SK-N-SH (cell line): ENCODE data around the gene PLA2G4B. TPM values are rescaled to one million over a fixed set of nuclear protein-coding genes. Genes with fewer than 3 reads are reported as not detected.

Source experiments
- CTCF ChIA-PET: fragments of 300-600, 350-600 bp; formaldehyde crosslinking; extraction: SDS; loops from one replicate; lab custom pipeline; 2021; lab: Yijun Ruan, JAX
- POLR2A ChIA-PET: fragments of 350-600 bp; sonication (Branson Sonifier 250); formaldehyde crosslinking; extraction: SDS; loops from one replicate; lab custom pipeline; 2020; ENCODE audit warnings: antibody characterized with exemption, inconsistent platforms; lab: Yijun Ruan, JAX
- DNase-seq: peaks from one replicate; pipeline ENCODE4 v3.0.0; 2012
- H2AFZ ChIP-seq: fragments of 200-600 bp; sonication (generic); 2 replicates; pipeline ENCODE4 v1.8.1; 2016; ENCODE audit warnings: antibody characterized with exemption, mild to moderate bottlenecking, low read depth
- H3F3A ChIP-seq: fragments of 200-600 bp; sonication (generic); replicated peaks from 2 replicates; pipeline ENCODE3; 2016; ENCODE audit warnings: antibody characterized with exemption, mild to moderate bottlenecking; ENCODE audit not compliant: insufficient read depth
- H3K27ac ChIP-seq, 2 experiments: fragments of 200-500 bp in 1 of 2; fragments of 200-600 bp in 1 of 2; sonication (Bioruptor generic) in 1 of 2; sonication (generic), shearing (Covaris generic) in 1 of 2; 2 replicates each; pipeline versions ENCODE4 v1.5.1 to v1.6.1; 2014 to 2016; ENCODE audit warnings: low read depth in 2 of 2, inconsistent platforms in 1 of 2, low read length in 1 of 2, mild to moderate bottlenecking in 1 of 2, mixed read lengths in 1 of 2
- H3K27me3 ChIP-seq: fragments of 200-600 bp; sonication (generic), shearing (Covaris generic); 2 replicates; pipeline ENCODE4 v1.6.1; 2016; ENCODE audit warnings: mixed run types; ENCODE audit not compliant: insufficient read depth
- H3K36me3 ChIP-seq, 2 experiments: fragments of 200-500 bp in 1 of 2; fragments of 200-600 bp in 1 of 2; sonication (Bioruptor generic) in 1 of 2; sonication (generic) in 1 of 2; replicated peaks in 1 of 2; 2 replicates each; pipeline versions ENCODE3 to v1.5.1; 2014 to 2016; ENCODE audit warnings: low read length in 1 of 2, mild to moderate bottlenecking in 1 of 2; ENCODE audit not compliant: insufficient read depth in 2 of 2, control insufficient read depth in 1 of 2
- H3K4me1 ChIP-seq, 2 experiments: fragments of 200-500 bp in 1 of 2; fragments of 200-600 bp in 1 of 2; sonication (Bioruptor generic) in 1 of 2; sonication (generic), shearing (Covaris generic) in 1 of 2; 2 replicates each; pipeline versions ENCODE4 v1.5.1 to v1.6.1; 2014 to 2016; ENCODE audit warnings: low read depth in 1 of 2, low read length in 1 of 2, mixed run types in 1 of 2; ENCODE audit not compliant: insufficient read depth in 2 of 2, control insufficient read depth in 1 of 2
- H3K4me2 ChIP-seq: fragments of 200-600 bp; sonication (generic), shearing (Covaris generic); 2 replicates; pipeline ENCODE4 v1.6.1; 2017; ENCODE audit warnings: mixed run types
- H3K4me3 ChIP-seq, 2 experiments: fragments of 200-500 bp in 1 of 2; fragments of 200-600 bp in 1 of 2; sonication (Bioruptor generic) in 1 of 2; sonication (generic), shearing (Covaris generic) in 1 of 2; 2 replicates each; pipeline versions ENCODE4 v1.5.1 to v1.8.1; 2014 to 2016; ENCODE audit warnings: low read depth in 2 of 2, inconsistent platforms in 1 of 2, low read length in 1 of 2, mild to moderate bottlenecking in 1 of 2, mixed read lengths in 1 of 2, moderate library complexity in 1 of 2
- H3K79me2 ChIP-seq: fragments of 200-600 bp; sonication (generic); 2 replicates; pipeline ENCODE4 v1.8.1; 2017; ENCODE audit warnings: mild to moderate bottlenecking; ENCODE audit not compliant: insufficient read depth
- H3K9ac ChIP-seq: fragments of 200-600 bp; sonication (generic); 2 replicates; pipeline ENCODE4 v1.6.1; 2017; ENCODE audit warnings: mixed run types
- H3K9me2 ChIP-seq: fragments of 200-600 bp; sonication (generic); 2 replicates; pipeline ENCODE4 v1.6.1; 2017; ENCODE audit warnings: mixed run types
- H3K9me3 ChIP-seq: fragments of 200-600 bp; sonication (generic); 2 replicates; pipeline ENCODE4 v1.6.1; 2017; ENCODE audit warnings: mixed run types, mild to moderate bottlenecking, moderate library complexity
- H4K20me1 ChIP-seq: fragments of 200-600 bp; sonication (generic); 2 replicates; pipeline ENCODE4 v1.6.1; 2017; ENCODE audit warnings: mild to moderate bottlenecking, mixed run types; ENCODE audit not compliant: insufficient read depth
- CHD2 ChIP-seq: fragments of 150-350 bp; IDR thresholded peaks from 2 replicates; pipeline ENCODE4 v1.6.1; 2018; ENCODE audit warnings: low read length; ENCODE audit not compliant: partially characterized antibody
- ELF1 ChIP-seq: IDR thresholded peaks from 2 replicates; pipeline ENCODE4 v1.4.0; 2012
- EP300 ChIP-seq, 2 experiments: IDR thresholded peaks; 2 replicates each; pipeline versions ENCODE4 v1.4.0 to v1.6.1; 2012; ENCODE audit warnings: borderline replicate concordance in 1 of 2, low read depth in 1 of 2, low read length in 1 of 2
- FOSL2 ChIP-seq: IDR thresholded peaks from 2 replicates; pipeline ENCODE4 v1.4.0; 2012; ENCODE audit warnings: low read depth, mild to moderate bottlenecking, moderate library complexity, borderline replicate concordance
- GATA2 ChIP-seq: sonication (generic); formaldehyde crosslinking; IDR thresholded peaks from 2 replicates; pipeline ENCODE4 v1.5.0; 2020; ENCODE audit warnings: mild to moderate bottlenecking, missing genetic modification reagents
- IRF3 ChIP-seq: fragments of 150-350 bp; IDR thresholded peaks from 2 replicates; pipeline ENCODE4 v1.6.1; 2016; ENCODE audit warnings: mild to moderate bottlenecking, low read depth, low read length
- JUND ChIP-seq: IDR thresholded peaks from 2 replicates; pipeline ENCODE4 v1.4.0; 2012
- MAX ChIP-seq: IDR thresholded peaks from 2 replicates; pipeline ENCODE4 v1.4.0; 2012; ENCODE audit warnings: low read depth
- MXI1 ChIP-seq: IDR thresholded peaks from 2 replicates; pipeline ENCODE4 v1.6.1; 2012; ENCODE audit warnings: mild to moderate bottlenecking, low read depth, low read length, improper control_type of control experiment
- NFIC ChIP-seq: IDR thresholded peaks from 2 replicates; pipeline ENCODE4 v1.4.0; 2012; ENCODE audit warnings: borderline replicate concordance
- NRF1 ChIP-seq: IDR thresholded peaks from 2 replicates; pipeline ENCODE4 v1.6.1; 2012; ENCODE audit warnings: low read depth, mild to moderate bottlenecking, low read length
- PBX3 ChIP-seq: IDR thresholded peaks from 2 replicates; pipeline ENCODE4; 2012
- POLR2AphosphoS5 ChIP-seq: IDR thresholded peaks from 2 replicates; pipeline ENCODE4 v1.6.1; 2012; ENCODE audit warnings: low read depth, low read length
- RAD21 ChIP-seq: IDR thresholded peaks from 2 replicates; pipeline ENCODE4 v1.6.1; 2012; ENCODE audit warnings: mild to moderate bottlenecking, low read length
- RXRA ChIP-seq: IDR thresholded peaks from 2 replicates; pipeline ENCODE4 v1.4.0; 2012; ENCODE audit warnings: low read depth, mild to moderate bottlenecking, borderline replicate concordance
- TEAD4 ChIP-seq: IDR thresholded peaks from 2 replicates; pipeline ENCODE4 v1.4.0; 2012; ENCODE audit warnings: mild to moderate bottlenecking, borderline replicate concordance; ENCODE audit not compliant: insufficient read depth
- USF2 ChIP-seq: fragments of 150-350 bp; IDR thresholded peaks from 2 replicates; pipeline ENCODE4 v1.6.1; 2017; ENCODE audit warnings: antibody characterized with exemption, low read length, low read depth, borderline replicate concordance
- ZBTB33 ChIP-seq: IDR thresholded peaks from 2 replicates; pipeline ENCODE4 v1.4.0; 2012; ENCODE audit warnings: low read depth, borderline replicate concordance
- WGBS: methylation state at CpG from one replicate; pipeline ENCODE4 v1.1.6; 2017; ENCODE audit warnings: low lambda C conversion rate; 5-methylcytosine and 5-hydroxymethylcytosine counted together
- polyA plus RNA-seq, 3 experiments: library from polyadenylated mRNA; depleted of rRNA; stranded (reverse); fragments of >200 nt; gene quantifications; 2 replicates each; pipeline ENCODE4 v1.2.3, GENCODE V29; 2012

The PLA2G4B gene
- polyA plus RNA-seq, 1 of the 3 experiments (the other 2 are of a cell fraction): 5.3 TPM

GRCh38 chr15:41881920-41882688 lies 43.5 kb downstream of the PLA2G4B start:
- Histone ChIP-seq H3K9me3 (no peaks in the 10 kb centered on the region), H3F3A (no peaks in the 10 kb centered on the region), H3K79me2 (no peaks in the 10 kb centered on the region), H3K36me3 (no peaks in the 10 kb centered on the region), H3K27me3 (no peaks in the 10 kb centered on the region), H3K4me2 (no peak overlapping the region), H3K4me1 (peaks cover 0 to 16% of the 10 kb centered on the region in 2 experiments; a peak in 1 of 4 replicates), H2AFZ (no peak overlapping the region), H3K27ac (no peak overlapping the region), H3K4me3 (no peak overlapping the region), H3K9me2 (no peaks in the 10 kb centered on the region), H3K9ac (no peak overlapping the region), H4K20me1 (no peaks in the 10 kb centered on the region)
- ChIA-PET CTCF (interaction anchor here (2.1 to 2.5 kb wide), 2 partner anchors 11 to 23 kb away, joined by 5 to 6 read pairs; no protein-coding TSS in a partner anchor), POLR2A (no interaction called here)
- DNase-seq: no peak
- WGBS: 95% methylated on average over 55 of the region's 81 CpGs
- TF ChIP-seq NRF1 (no peak), NFIC (no peak), PBX3 (no peak), JUND (no peak), CHD2 (no peak), EP300 (IDR thresholded peaks at IDR 0.05; ENCODE audit: borderline replicate concordance in 1 of 2, low read depth in 1 of 2, low read length in 1 of 2) (no peak), ELF1 (no peak), POLR2AphosphoS5 (no peak), TEAD4 (no peak), GATA2 (CRISPR knock-in tag) (no peak), ZBTB33 (no peak), USF2 (no peak), IRF3 (no peak), RXRA (no peak), FOSL2 (no peak), MXI1 (no peak), RAD21 (no peak), MAX (no peak)
